Activated CD4-positive, alpha-beta T cell treated with anti-CD3 and anti-CD28 coated beads, Interleukin-2, amount 50 U/mL, for 4 hours (primary cell): ENCODE data around the gene ABR.
"Not testable (repeated sequence)": the region's sequence is repeated elsewhere in the genome, so short reads cannot be mapped to it uniquely, and the experiment has no call there.

Experiments
- DNase-seq, 2 experiments: peaks; one replicate each; pipeline ENCODE4 v3.0.0-alpha.2; 2020

ABR gene

DNA sequence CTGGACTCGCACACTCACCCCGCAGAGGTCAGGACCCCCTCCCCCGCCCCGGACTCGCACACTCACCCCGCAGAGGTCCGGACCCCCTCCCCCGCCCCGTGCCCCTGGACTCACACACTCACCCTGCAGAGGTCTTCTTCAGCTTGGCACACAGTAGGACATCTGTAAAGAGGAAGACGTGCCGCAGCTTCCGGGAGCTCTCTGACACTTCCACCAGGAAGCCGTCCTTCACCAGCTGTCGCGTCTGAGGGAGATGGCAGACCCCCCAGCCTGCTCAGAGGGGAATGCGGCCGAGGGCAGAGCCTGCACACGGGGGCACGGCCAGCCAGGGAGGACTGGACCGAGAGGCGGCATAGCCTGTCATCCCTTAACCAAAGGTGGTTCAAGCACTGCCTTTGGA lies 109.9 kb downstream of the ABR start:
- DNase-seq = no peak

DNA sequence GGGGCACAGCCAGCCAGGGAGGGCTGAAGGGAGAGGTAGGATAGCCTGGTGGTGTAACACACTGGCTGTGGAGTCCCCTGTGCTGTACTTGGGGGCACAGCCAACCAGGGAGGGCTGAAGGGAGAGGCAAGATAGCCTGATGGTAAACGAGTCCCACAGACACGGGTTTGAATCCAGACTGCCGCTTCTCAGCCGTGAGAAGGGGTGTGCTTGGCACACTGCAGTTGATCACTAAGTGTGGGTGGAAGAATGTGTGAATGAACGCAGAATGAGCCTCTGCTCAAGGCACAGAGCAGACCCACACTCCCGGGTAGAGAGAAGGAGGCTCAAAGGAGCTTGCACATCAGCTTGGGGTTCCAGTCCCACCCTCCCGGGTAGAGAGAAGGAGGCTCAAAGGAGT lies 111.4 kb downstream of the ABR start:
- DNase-seq = no peak

DNA sequence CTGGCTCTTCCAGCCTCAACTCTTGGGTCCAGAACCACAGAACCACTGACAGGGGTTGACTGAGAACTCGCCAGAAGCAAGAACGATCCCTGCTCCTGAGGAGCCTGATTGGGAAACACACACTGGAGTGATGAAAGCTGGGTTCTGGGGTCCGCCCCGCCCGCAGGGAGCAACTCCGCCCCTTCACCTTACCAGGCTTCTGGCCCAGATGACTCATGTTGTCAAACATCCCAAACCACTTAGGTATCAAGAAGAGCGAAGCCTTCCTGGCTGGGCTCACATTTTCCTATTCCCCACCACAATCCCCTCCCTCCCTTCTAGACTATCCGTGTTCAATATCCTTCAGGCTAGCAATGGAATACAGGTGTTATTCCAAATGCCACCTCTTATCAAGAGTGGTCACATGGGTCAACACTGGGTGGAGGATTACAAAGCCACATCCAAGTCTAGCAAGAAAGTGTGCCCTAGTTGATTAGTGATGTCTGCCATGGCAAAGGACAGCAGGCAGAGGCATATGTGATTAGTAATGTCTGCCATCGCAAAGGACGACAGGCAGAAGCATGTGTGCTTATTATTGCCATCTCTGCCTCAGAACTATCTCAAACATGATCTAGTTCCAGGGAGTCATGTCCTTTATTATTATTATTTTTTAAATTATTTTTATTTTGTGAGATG lies 112.4 kb downstream of the ABR start:
- no peak for DNase-seq

DNA sequence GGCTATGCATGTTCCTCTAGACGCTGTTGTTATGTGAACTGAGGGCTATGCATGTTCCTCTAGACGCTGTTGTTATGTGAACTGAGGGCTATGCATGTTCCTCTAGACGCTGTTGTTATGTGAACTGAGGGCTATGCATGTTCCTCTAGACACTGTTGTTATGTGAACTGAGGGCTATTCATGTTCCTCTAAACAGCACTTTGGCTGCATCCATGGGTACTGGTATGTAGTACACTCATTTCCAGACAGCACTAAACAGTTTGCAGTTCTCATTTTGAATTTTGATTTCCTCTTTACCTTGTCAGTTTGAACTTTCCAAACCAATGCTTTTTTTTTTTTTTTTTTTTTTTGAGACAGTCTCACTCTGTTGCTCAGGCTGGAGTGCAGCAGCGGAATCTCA lies 114.4 kb downstream of the ABR start:
- not testable (repeated sequence) for DNase-seq

DNA sequence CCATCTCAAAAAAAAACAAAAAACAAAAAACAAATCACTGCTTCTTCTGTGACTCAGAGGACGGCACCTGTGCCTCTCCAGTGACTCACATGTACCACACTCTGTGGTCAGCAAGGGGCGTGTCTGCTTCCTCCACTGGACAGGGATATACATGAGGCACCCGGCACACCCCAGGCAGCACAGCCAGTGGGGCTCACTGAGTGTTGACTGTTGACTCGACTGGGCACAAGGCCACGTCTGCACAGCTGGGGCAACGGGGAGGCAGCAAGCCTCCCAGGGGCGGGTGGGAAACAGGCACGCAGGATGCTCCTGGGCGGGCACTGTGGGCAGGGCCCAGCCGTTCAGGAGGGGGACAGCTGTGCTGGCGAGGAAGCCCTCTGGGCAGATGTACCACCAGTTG lies 118.8 kb downstream of the ABR start:
- no peak for DNase-seq

DNA sequence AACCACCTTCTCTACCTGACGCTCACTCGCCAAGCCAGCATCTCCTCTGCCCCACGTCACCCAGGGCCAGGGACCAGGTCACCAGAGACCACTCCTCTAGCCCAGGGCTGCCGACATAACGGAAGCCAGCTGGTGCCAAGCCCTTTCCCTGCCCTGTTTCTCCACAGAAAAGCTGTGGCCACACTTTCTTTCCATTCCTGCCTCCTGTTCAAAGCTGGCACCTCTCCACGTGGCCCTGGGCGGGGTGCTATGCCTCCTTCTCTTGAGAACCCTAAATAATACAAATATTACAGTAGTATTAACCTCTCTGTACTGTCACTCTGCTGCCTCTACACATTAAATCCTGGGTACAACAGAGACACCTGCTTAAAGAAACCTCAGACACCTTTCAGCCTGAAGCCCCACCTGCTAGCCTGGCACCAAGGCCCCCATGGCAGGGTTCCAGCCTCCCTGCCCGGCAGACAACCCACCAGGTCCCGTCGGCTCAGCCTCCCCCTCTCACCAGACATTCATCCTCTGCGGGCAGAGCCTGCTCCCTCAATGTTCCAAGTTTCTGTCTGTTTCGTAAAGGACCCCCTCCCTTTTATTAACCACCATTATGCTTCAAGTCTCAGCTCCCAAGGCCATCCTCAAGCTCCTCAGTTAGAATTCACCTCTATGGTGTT lies 120.5 kb downstream of the ABR start:
- DNase-seq = no peak

DNA sequence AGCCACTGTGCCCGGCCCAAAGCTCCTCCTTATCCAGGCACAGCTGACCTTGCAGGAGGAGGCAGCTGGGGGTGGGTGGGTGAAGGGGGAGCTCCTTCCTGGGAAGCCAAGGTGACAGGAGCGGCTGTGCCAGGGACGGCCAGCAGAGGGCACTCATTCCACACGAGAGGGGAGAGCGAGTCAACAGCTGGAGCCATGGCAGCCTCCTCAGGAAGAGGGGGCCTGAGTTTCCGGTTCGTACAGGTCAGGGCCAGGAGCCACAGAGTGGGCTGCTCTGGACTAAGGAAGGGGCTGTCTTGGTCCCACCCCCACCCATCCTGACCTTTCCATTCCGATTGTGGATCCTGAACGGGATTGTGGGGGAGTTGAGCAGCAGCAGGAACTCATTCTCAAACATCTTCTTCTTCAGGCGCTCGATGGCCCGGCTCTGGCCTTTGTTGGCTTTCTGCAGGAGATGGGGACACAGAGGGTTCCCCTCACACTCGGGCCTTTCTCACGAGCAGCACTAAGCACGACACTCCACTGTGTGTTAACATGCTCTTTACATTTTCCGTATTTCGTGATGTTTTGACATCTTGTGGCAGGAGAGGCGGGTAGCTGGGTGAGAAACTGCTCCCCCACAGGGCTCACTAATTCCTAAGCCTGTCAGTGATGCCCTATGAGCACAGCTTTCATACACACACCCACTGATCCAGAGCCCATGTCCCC lies 121.2 kb downstream of the ABR start:
- DNase-seq = peak; percentile 30 to 34

DNA sequence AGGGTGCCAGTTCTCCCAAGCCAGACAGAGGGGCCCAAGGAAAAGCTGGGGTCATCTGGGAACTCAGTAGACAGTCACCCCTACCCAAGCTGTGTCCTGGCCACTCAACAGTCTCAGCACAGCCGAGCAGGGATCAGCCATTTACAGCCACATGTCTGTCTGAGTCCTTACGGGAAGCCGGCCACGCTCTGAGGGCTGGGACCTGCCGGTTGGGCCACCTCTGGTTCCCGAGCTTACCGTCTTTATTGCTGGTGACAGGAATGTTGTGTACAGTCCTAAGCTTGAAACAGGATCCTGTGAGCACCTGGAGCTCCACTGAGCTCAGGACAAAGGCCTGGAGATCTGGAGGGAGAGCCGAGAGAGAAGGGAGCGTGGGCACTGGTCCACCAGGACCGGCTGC lies 123.0 kb downstream of the ABR start:
- DNase-seq = no peak

DNA sequence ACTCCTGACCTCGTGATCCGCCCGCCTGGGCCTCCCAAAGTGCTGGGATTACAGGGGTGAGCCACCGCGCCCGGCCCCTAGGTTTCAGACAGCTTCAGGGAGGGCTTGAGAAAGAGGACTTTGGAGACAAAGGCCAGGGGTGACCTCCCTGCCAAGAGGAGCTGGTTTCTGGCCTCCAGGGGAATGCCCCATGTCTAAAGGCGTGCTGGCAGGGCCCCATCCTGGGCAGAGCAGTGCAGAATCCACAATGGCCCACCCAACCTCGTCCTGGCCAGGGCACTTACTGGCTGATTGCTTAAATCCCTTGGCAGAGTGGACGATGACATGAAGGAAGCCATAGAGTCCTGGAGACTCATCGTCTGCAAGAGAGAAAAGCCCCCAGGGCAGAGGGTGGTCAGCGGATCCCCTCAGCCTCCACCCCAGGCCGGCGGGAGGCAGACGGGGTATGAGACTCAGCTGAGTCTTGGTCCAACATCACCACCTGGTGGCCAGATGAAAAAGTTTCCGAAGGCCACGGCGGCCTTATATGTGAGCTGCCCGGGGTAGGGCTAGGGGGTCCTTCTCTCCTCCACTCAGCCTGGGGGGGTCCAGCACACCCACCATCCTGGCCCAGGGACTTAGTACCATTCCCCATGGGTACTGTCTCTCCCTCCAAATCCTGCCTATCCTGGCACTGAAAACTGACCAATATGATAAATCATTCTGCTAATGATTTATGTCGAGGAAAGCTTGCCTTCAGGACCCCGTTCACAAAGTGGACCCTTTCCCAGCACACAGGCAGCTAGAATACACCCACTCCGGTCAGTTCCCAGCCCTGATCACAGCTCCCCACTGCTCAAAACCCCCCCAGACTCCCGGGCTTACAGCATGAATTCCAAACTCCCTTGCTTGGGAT lies 123.8 kb downstream of the ABR start:
- DNase-seq = peak; percentile 13 to 20

DNA sequence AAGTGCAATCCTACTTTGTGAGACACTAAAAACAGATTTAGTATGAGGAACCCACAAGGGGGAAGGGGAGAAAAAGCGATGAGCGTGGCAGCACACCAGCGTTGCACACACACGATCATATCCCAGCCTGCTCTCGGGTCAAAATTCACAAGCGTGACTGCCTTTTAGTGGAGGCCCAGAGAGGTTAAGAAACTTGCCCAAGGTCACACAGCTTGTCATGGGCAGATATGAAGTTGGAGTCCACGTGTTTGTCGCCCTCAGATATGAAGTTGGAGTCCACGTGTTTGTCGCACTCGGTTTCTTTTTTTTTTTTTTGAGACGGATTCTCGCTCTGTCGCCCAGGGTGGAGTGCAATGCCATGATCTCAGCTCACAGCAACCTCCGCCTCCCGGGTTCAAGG lies 124.5 kb downstream of the ABR start:
- no peak for DNase-seq

DNA sequence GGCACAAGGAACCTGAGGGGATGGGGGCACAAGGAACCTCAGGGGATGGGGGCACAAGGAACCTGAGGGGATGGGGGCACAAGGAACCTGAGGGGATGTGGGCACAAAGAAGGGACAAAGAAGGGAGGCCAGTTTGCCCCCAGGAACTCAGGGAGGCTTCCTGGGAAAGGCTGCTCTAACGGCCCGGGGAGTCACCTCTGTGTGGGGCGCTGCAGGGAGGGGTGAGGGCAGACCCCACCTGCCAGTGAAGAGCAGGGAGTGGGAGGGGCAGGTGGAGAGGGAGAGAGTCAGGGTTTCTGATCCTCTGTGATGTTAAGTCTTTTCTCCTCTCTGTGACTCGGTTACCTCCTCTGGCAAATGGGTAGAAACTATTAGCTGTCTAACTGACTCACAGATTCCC lies 125.1 kb downstream of the ABR start:
- DNase-seq = no peak

DNA sequence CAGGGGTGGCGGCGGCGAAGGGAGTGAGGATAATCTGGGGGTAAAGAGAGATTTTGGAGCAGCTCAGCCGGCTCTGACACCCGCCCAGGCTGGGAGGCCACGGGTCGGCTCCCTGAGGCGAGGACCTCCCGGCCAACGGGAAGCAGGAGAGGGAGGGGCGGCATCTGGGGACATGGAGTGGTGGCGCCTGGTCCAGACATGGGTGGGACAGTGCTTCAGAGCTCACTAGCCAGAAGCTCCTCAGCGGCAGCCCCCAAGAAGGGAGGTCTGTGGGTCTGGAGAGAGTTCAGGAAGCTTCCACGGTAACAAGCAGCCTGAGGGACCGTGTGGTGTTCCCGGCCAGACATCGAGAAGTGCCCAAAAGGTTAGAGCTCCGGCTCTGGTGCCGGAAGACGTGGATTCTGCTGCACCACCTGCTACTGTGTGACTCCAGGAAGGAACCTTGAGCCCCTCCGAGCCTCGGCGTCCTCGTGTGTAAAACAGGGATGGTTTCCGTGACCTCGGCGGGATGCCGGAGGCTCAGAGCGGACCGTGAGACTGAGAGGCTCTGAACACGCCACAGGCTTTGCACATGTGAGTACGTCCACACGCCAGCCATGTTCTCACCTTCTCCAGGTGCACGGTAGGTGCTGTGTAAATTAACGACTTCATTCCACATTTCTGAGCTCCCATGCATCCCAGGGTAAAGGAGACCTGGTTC lies 126.0 kb downstream of the ABR start:
- DNase-seq = no peak

DNA sequence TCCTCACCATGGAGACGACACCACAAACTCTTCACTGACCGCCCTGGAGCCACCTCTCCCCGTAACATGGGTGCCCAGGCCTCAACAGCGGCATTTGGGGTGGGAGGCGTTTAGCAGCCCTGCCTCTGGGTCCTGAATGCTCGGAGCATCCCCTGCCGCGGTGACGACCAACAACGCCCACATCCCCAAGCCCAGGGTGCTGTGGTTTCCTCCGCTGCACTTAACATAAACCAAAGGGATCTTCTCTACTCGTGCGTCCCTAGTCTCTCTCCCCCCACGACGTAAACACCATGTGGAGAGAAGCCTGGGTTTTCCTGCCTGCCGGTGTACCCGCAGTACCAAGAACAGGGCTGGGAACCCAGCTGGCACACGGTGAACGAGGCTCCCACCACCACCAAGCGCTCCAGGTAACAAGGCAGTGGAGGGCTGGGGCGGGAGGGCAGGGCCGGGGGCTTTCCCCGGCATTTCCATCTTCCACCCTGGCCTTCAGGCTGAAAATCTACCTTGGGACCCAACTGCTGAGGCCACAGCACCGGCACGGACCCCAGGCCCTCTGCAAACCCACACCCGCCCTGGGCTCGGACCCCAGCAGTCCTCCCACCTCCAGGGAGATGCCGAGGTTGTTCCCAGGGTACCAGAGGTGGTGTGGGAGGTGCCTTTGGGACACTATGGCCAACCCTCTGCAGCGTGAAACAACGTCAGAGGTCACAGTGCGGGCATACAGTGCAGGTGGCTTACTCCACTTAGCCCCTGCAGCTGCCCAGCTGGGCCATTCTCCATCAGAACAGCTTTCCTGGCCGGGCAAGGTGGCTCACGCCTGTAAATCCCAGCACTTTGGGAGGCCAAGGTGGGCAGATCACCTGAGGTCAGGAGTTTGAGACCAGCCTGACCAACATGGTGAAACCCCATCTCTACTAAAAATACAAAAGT lies 128.5 kb downstream of the ABR start:
- no peak for DNase-seq

DNA sequence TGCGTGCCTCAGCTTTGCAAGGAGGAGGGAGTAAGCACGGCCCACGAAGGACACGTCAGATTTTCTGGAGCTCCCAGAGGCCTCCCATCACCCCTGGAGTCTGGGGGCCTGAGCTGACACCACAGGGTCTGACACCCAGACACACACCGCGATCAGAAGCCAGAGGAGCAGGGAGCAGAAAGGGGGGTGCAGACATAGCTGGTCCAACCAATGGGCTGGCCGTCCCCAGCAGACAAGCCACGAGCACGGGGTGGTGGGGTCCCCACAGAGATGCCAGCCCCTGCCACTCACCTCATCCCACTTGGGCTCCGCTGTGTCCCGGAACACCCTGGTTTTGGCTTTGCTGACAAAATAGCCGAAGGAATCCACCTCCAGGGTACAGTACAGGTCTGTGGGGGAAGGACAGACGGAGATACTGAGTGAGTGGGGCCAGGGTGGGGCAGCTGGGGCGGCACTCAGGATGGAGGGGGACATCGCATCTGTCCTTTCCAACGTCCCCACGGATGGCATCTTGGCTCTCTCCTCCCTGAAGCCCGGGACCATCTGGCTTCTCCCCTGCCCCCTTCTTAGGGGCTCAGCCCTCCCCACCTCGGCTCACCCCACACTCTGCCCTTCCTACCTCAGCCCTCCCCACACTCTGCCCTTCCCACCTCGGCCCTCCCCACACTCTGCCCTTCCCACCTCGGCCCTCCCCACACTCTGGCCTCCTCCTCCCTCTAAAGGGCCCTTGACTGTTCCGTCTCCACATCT lies 129.4 kb downstream of the ABR start:
- no peak for DNase-seq

DNA sequence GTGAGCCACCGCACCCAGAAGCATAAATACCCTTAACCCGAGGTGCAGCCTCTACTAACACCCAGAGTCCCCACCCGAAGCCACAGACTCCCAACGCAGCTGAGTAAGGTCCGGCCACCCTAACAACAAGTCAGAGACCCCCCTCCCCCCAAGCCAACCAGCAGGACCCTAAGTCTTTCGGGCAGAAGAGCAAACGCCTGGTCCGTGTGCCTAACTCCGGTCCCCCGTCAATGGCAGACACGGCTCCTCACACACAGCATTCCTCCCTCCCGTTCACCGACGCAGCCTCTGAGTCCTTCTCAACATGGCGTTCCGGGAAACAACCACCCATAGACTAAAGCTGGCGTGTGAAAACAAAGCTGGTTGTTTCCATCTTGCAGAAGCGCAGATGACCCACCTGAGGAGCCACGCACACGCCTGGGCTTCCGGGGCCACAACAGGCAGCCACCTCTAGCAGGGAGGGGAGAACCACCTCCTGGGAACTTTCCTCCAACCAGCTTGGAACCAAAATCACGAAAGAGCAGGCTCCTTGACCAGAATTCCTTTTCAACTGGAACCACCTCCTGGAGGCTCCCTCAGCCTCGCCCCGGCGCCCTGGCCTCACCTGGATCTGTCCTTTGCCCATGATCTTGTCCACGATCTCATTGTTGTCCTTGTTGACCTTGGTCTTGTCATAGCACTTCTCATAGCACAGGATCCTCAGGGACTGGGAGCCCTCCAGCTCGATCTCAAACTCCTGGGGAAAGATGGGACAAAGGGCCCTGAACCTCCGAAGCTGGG lies 130.1 kb downstream of the ABR start:
- DNase-seq = no peak

DNA sequence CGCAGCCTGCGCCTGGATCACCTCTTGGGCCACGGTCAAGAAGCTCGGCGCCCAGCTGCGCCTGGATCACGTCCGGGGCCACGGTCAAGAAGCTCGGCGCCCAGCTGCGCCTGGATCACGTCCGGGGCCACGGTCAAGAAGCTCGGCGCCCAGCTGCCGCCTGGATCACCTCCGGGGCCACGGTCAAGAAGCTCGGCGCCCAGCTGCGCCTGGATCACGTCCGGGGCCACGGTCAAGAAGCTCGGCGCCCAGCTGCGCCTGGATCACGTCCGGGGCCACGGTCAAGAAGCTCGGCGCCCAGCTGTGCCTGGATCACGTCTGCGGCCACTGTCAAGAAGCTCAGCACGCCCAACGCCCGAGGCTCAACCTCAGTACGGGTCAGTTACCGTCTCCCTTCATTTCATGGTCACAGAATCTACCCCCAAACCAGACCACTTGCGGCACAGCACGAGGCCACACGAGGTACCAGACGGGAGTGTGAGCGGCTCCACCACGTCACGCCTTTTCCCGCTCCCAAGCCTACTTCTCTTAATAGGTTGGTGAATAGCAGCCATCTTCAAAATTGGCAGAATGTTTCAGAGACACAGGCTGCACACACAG lies 131.2 kb downstream of the ABR start:
- not testable (repeated sequence) for DNase-seq

DNA sequence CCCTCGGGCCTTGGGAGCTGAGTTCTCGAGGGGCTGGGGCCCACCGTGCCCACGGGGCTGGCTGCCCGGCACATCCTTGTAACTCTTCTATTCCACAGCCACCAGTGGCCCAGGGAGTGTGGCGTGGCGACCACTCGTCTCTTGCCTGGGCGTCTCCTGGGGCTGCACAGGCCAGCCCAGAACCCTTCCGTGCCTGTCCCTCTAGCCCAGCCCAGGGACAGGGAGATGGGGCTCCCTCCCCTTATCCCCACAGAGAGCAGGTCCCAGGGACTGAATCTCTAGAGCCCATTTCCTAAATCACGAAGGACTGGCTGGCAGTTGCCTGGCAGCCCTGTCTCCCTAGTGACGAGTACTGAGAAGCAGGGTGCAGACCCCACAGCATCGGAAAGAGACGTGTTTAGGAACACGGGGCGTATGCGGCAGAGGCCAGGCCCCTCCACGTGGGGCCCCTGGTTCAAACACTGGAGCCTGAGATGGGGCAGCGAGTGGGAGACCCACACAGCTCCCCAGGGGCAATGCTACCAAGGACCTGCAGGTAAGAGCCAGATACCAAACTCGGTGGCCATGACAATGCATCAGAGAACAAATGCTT lies 131.8 kb downstream of the ABR start:
- no peak for DNase-seq

DNA sequence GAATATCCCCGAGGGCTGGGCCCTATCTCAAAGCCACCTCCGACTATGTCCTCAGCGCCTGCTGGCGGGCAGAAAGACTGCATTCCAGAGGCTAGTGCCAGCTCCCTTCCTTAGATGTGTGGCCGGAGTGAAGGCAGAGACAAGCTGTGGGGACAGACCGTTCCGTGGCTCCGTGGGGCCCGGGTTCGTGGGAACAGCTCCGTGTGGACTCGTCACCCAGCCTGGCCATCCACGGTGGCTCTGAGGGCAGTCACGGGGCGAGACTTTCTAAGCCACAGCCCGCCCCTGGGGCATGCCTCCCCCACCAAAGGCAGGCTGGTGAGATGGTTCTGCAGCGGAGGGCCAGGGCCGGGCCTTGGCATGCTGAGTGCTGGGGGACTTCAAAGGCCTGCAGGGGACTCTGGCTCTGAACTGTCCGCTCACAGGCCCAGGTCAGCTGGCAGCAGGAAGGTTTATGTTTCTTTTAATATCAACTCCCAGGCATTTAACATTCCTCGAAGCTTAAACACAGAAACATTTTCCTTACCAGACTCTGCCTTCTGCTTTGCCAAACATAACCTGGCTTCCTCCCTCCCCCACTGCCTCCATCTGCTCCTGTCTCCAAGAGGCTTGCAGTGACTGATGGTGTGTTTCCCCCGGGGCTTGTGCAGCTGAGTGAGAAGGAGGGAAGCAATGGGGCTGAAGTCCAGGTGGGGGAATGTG lies 132.5 kb downstream of the ABR start:
- no peak for DNase-seq
